ENCODE measurements around the gene CHDH. TPM values are rescaled to one million over a fixed set of nuclear protein-coding genes. Genes with fewer than 3 reads are reported as not detected.

The CHDH gene
- total RNA-seq, 6 experiments from 2014 or later: not detected

- H3K36me3 Mint-ChIP-seq (ENCODE audit: low read depth): no peaks in the 10 kb centered on the region
- peaks cover 27% of the 10 kb centered on the region for H3K4me1 Mint-ChIP-seq (ENCODE audit: low read depth)
- no peaks in the 10 kb centered on the region for H3K9me3 Mint-ChIP-seq
- no peak overlapping the region for H3K27ac Mint-ChIP-seq
- no peak for TF ChIP-seq CTCF (IDR thresholded peaks at IDR 0.05)
- DNase-seq: no peak
- H3K27me3 Mint-ChIP-seq (ENCODE audit: insufficient read depth): peaks cover 2% of the 10 kb centered on the region
- no peak overlapping the region for H3K4me3 Mint-ChIP-seq
Observed at GRCh38 chr3:53798144-53798543, 48.1 kb downstream of the CHDH start.

GRCh38 chr3:53795789-53796560 lies 50.2 kb downstream of the CHDH start:
- Mint-ChIP-seq H3K9me3 (no peaks in the 10 kb centered on the region), H3K4me3 (no peak overlapping the region), H3K27ac (no peak overlapping the region), H3K4me1 (ENCODE audit: low read depth) (peaks cover 27% of the 10 kb centered on the region), H3K27me3 (ENCODE audit: insufficient read depth) (peaks cover 2% of the 10 kb centered on the region), H3K36me3 (ENCODE audit: low read depth) (no peaks in the 10 kb centered on the region)
- TF ChIP-seq CTCF (IDR thresholded peaks at IDR 0.05): no peak
- DNase-seq: no peak

DNA sequence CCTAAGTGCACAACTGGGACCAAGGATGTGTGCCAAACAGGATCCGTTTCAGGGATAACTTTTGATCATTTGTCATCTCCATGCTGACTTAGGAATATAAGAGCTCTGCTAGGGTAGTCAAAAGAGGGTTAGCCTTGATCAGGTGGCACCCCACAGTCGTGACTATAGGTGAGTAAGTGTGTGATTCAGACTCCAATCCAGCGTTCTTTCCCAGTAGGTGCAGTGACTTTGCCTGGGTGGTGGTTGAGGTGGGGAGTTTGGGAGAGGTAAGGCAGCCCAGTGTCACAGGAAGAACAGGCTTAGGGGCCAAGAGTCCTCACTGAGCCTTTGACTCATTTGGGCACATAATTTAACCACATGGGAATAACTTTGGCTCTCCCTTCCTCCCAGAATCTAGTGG lies 51.0 kb downstream of the CHDH start:
- no peaks in the 10 kb centered on the region for H3K9me3 Mint-ChIP-seq
- H3K27ac Mint-ChIP-seq: no peak overlapping the region; the same call in 1 of the 2 replicates
- H3K27me3 Mint-ChIP-seq (ENCODE audit: insufficient read depth): peaks cover 2% of the 10 kb centered on the region
- H3K36me3 Mint-ChIP-seq (ENCODE audit: low read depth): no peaks in the 10 kb centered on the region
- H3K4me3 Mint-ChIP-seq: no peak overlapping the region
- TF ChIP-seq CTCF (IDR thresholded peaks at IDR 0.05): no peak
- H3K4me1 Mint-ChIP-seq (ENCODE audit: low read depth): peaks cover 22% of the 10 kb centered on the region
- DNase-seq: no peak

- no peak for TF ChIP-seq CTCF (IDR thresholded peaks at IDR 0.05)
- Mint-ChIP-seq H3K27ac (no peak overlapping the region), H3K27me3 (ENCODE audit: insufficient read depth) (peaks cover 8% of the 10 kb centered on the region), H3K4me3 (no peak overlapping the region), H3K4me1 (ENCODE audit: low read depth) (peaks cover 19% of the 10 kb centered on the region), H3K36me3 (ENCODE audit: low read depth) (no peaks in the 10 kb centered on the region), H3K9me3 (no peaks in the 10 kb centered on the region)
- DNase-seq: peak; percentile 47
Observed at GRCh38 chr3:53794597-53794996, 51.6 kb downstream of the CHDH start.

GRCh38 chr3:53792866-53793265 lies 53.4 kb downstream of the CHDH start:
- no peak overlapping the region for H3K4me3 Mint-ChIP-seq
- no peak overlapping the region for H3K27ac Mint-ChIP-seq
- DNase-seq: no peak
- H3K4me1 Mint-ChIP-seq (ENCODE audit: low read depth): peaks cover 19% of the 10 kb centered on the region
- no peaks in the 10 kb centered on the region for H3K9me3 Mint-ChIP-seq
- peaks cover 8% of the 10 kb centered on the region for H3K27me3 Mint-ChIP-seq (ENCODE audit: insufficient read depth)
- TF ChIP-seq CTCF (IDR thresholded peaks at IDR 0.05): no peak
- no peaks in the 10 kb centered on the region for H3K36me3 Mint-ChIP-seq (ENCODE audit: low read depth)

All from HFFc6 (cell line).